GOT3 (cell line): Measurements from ENCODE around the gene CRCP.

Source experiments
- DNase-seq: peaks from one replicate; lab custom pipeline; 2025; ENCODE audit warnings: mixed read lengths; lab: John Stamatoyannopoulos, UW

Gene CRCP

GRCh38 chr7:66189695-66190503, 75.3 kb downstream of the CRCP start:
- DNase-seq = no peak

GRCh38 chr7:66190504-66190857, 75.8 kb downstream of the CRCP start:
- DNase-seq = no peak

- no peak for DNase-seq
Observed at GRCh38 chr7:66193146-66193725, 78.6 kb downstream of the CRCP start.

- DNase-seq = no peak
Observed at GRCh38 chr7:66198469-66198868, 83.8 kb downstream of the CRCP start.

GRCh38 chr7:66198956-66199355, 84.3 kb downstream of the CRCP start:
- DNase-seq = no peak

- DNase-seq = no peak
Observed at GRCh38 chr7:66202441-66202840, 87.8 kb downstream of the CRCP start.
